GM18951 (cell line): ENCODE measurements around the gene RTN3.

Experiments used
- POLR2A ChIP-seq: IDR thresholded peaks from 4 replicates; pipeline ENCODE4 v1.6.1; 2011; ENCODE audit warnings: mild to moderate bottlenecking; ENCODE audit not compliant: insufficient read length, insufficient read depth; ENCODE audit errors: extremely low read depth
- in situ Hi-C: fragments of 300-500 bp; cut with MboI; formaldehyde crosslinking; loops from one replicate; pipeline ENCODE4 v1.12.0; 2022; ENCODE audit warnings: low sequenced_read_pairs, mixed read lengths, inconsistent platforms; ENCODE audit not compliant: unreplicated experiment

RTN3 gene

GRCh38 chr11:63698976-63699733, 17.9 kb downstream of the RTN3 start:
- in situ Hi-C loops, result no loop called here
- no peak for TF ChIP-seq POLR2A

DNA sequence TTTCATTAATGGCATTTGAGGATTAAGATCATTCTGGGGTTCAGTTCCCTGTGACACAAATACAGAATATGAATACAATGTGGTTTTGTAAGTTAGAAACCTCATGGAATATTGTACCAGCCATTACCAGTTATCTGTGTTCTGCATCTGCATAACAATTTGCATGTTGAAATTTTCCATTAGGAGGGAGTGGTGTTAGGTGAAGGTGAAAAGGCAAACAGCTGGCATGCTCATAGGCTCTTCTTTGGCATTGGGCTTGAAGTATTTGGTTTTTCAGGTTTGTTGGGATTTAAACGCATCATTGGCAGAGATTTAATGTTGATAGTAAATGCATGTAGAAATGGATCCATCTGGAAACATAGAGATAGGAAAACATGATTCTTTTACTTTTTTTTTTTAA, 18.6 kb downstream of the RTN3 start:
- in situ Hi-C loops, result no loop called here
- no peak for TF ChIP-seq POLR2A

GRCh38 chr11:63705526-63705925, 24.2 kb downstream of the RTN3 start:
- in situ Hi-C loops, result no loop called here
- no peak for TF ChIP-seq POLR2A

DNA sequence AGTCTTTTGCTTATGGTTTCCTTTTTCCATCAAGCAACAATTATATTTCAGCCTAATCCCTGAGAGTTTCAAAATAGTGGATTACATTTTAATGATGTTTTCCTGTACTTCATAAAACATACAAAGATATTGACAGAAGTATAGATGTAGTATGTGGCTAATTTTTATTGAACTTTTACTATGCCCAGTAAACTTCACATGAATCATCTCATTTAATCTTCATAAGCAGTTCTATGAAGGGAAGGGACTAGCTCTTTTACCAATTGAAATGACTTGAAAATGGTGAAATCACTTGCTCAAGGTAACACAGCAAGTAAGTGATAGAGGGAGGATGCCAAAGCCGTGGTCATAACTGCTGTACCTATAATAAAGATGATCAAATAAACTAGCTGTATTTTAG, 27.5 kb downstream of the RTN3 start:
- no peak for TF ChIP-seq POLR2A
- in situ Hi-C loops, result no loop called here

DNA sequence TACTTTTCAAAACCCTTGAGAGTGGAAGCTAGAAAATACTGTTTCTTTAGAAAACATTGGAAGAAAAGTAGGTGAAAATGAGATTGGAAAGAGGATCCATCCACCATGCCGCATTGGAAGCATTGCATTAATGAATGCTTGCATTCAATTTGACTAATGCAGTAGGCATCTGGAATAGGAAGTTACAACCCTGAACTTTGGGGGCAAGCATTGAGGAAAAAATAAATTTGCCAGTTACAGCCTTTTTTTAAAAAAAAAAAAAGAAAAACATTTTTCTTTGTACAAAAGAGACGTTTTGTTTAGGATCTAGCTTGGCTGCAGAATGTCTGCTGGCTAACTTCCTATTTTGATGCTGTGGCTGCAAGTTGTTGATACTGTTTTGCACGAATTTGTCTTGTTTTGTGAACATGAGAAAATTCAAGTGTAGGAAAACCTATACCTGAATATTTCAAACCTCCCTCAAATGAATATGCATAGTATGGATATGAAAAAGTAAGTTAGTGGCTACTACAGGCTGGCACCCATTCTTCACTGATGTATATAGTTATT, 28.1 kb downstream of the RTN3 start:
- TF ChIP-seq POLR2A, result no peak
- in situ Hi-C loops, result no loop called here

- in situ Hi-C loops, result no loop called here
- TF ChIP-seq POLR2A, result no peak
Measured at GRCh38 chr11:63710476-63711217, 29.3 kb downstream of the RTN3 start.

- in situ Hi-C loops, result no loop called here
- no peak for TF ChIP-seq POLR2A
Measured at GRCh38 chr11:63711838-63712237, 30.5 kb downstream of the RTN3 start.

- in situ Hi-C loops, result no loop called here
- no peak for TF ChIP-seq POLR2A
Measured at GRCh38 chr11:63713766-63714165, 32.5 kb downstream of the RTN3 start.

GRCh38 chr11:63716046-63716445, 34.7 kb downstream of the RTN3 start:
- no peak for TF ChIP-seq POLR2A
- in situ Hi-C loops, result no loop called here

- in situ Hi-C loops, result no loop called here
- TF ChIP-seq POLR2A, result no peak
Measured at GRCh38 chr11:63719001-63719400, 37.7 kb downstream of the RTN3 start.

GRCh38 chr11:63719987-63720386, 38.7 kb downstream of the RTN3 start:
- in situ Hi-C loops, result no loop called here
- TF ChIP-seq POLR2A, result no peak

DNA sequence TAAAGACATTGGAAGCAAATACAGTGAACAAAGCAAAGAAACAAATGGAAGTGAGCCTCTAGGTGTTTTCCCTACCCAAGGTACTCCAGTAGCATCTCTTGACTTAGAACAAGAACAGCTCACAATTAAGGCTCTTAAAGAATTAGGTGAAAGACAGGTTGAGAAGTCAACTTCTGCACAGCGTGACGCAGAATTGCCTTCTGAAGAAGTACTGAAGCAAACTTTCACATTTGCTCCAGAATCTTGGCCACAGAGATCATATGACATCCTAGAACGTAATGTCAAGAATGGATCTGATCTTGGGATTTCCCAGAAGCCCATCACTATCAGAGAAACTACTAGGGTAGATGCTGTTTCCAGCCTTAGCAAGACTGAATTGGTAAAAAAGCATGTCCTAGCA, 39.3 kb downstream of the RTN3 start:
- in situ Hi-C loops, result no loop called here
- TF ChIP-seq POLR2A, result no peak

DNA sequence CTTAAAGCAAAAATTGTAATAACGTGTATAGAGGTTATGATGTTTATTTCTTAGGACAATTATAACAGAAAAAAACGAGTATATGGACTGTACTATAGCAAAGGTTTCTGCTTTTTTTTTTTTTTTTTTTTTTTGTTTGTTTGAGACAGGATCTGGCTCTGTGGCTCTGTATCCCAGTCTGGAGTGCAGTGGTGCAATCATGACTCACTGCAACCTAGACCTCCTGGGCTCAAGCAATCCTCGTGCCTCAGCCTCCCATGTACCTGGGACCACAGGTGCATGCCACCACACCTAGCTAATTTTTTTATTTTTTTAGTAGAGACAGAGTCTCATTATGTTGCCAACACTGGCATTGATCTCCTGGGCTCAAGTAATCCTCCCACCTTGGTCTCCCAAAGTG, 48.0 kb downstream of the RTN3 start:
- in situ Hi-C loops, result loop anchor here (25.0 kb wide), 1 partner anchor 242 kb away; the partner anchor contains the start of gene PLAAT5
- TF ChIP-seq POLR2A, result no peak

GRCh38 chr11:63736864-63737263, 55.6 kb downstream of the RTN3 start:
- no peak for TF ChIP-seq POLR2A
- in situ Hi-C loops, result loop anchor here (25.0 kb wide), 1 partner anchor 250 kb away; the partner anchor contains the start of gene PLAAT5

DNA sequence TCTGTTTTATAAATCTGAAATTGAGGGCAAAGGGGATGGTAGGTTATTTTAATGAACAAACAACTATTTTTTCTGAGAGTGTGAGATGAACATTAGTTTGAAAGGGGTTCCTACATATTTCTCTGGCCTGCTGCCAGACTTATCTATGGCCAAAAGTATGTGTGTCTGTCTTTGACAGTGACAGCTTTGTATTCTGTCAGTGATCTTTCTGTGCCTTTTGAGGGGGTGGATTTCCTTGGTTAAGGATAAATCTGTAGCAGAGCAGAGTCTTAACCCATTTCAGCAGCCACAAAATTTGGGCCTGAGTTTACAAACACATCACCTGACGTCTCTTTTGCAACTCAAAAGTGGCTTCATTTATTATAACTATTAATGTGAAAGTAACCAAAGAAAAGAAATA, 56.4 kb downstream of the RTN3 start:
- in situ Hi-C loops, result loop anchor here (25.0 kb wide), 1 partner anchor 250 kb away; the partner anchor contains the start of gene PLAAT5
- no peak for TF ChIP-seq POLR2A
